HG03520 (cell line): ENCODE data around the gene TNKS2.
"Not testable (repeated sequence)": the region's sequence is repeated elsewhere in the genome, so short reads cannot be mapped to it uniquely, and the experiment has no call there.

ENCODE experiments used
- ATAC-seq: cut with Tn5 transposase; IDR thresholded peaks from one replicate; pipeline ENCODE4 v1.9.1; 2021; ENCODE audit warnings: mild to moderate bottlenecking, moderate library complexity; ENCODE audit not compliant: unreplicated experiment

Gene TNKS2

DNA sequence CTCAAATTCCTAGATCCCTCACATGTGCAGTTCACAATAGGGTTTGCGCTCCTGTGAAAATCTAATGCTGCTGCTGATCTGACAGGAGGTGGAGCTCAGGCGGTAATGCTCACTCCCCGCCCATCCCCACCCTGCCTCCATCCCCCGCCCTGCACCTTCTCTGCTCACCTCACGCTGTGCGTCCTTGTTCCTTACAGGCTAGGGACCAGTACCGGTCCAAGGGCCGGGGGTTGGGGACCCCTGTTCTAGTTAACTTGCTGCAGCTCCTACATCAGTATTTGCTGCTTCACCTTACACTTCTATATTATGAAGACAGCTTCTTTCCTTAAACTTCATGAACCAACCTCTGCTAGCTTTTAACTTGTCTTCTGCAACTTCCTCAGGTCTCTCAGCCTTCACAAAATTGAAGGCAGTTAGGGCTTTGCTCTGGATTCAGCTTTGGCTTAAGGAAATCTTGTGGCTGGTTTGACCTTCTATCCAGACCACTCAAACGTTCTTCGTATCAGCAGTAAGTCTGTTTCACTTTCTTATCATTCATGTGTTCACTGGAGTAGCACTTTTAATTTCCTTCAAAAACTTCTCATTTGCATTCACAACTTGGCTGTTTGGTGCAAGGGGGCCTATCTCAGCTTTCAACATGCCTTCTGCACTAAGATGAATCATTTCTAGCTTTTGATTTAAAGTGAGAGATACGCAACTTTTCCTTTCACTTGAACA is 1.7 kb upstream of the TNKS2 start:
- no peak for ATAC-seq

DNA sequence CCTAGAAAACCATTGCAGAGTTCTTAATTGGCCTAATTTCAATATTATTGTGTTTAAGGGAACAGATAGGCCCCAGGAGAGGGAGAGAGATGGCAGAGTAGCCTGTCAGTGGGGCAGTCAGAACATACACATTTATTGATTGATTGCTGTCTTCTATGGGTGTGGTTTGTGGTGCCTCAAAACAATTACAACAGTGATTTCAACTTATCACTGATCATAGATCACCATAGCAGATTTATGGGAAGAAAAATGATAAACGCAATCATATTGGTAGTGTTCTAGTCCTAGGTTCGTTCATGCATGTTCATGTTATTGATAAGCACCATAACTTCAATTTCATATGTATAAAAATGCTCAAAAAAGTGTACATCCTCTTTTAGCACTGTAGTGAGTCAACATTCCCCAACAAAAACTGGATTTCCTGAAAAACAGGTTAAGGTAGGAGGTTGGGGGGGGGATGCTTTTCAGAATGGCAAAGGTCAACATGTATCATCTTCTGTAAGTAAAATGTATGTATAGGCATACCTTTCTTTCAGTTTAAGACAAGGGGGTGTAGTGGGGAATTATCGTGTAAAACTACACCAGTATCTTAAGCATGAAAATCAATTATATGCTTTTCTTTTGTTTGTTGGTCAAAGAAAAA is 1.1 kb upstream of the TNKS2 start:
- no peak for ATAC-seq

DNA sequence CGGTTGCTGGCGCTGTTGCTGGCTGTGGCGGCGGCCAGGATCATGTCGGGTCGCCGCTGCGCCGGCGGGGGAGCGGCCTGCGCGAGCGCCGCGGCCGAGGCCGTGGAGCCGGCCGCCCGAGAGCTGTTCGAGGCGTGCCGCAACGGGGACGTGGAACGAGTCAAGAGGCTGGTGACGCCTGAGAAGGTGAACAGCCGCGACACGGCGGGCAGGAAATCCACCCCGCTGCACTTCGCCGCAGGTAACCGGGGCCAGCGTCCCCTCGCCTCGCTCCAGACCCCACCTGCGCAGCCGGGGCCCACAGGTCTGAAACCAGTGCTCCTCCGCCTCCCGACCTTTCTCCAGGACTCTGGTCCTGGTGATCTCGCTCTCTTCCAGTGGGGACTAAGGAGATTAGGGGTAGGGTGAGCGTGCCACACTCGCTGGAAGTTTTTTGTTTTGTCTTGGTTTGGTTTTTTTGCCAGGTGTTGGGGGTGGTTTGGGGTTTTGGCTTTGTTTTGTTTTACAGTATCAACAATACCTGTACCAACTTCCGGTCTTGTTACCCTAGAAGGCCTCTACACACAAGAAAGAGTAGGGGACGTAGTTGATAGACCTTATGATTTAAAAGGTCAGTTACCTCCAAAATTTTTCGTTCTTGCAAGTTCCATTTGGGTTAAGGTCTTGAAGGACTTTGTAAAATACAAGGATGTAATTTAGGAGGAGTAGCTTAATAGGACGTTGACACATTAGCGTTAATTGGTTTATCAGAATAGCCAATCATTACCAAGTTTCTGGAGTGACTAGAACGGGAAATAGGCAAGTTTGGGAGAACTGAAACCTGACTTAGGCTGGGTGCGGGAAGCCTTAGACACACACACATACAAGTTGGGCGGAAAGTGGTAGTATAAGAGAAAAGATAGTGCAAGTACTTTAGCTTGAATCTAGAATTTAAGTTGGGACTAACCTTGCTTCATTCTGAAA is 704 bp downstream of the TNKS2 start:
- ATAC-seq, result peak; percentile 37

DNA sequence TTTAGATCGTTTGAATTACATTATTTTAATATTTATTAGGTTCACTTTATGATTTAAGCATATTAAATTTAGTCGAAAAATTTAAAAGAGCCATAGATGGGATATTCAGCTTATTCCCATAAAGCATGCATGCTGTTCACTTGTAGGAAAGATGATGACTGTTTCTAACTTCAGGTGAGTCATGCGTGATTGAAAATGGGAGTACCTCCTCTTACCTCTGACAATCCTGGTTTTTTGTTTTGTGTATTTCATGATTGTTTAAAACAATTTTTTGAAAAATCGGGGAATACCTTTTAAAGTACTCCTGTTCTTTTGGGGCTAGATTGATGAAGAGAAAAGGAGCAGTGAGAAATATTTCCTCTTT is 1.4 kb downstream of the TNKS2 start:
- no peak for ATAC-seq

DNA sequence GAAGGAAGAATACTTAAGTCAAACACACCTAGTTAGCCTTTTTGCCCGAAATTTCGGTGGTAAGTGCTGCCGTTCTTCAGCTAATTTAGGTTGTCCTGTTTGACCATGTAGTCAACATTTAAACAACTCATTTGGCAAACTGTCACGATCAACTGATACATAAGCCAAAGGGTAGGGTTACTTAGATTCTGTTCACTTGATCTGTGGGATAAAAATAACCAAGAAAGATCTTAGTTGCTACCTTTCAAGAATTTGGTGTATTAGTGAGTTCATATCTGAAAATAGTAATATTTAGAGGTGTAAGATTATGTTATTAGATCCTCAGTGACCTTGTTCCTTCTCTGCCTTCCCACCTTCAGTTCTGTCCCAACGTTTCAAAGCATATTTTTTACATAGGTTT is 2.0 kb downstream of the TNKS2 start:
- no peak for ATAC-seq

DNA sequence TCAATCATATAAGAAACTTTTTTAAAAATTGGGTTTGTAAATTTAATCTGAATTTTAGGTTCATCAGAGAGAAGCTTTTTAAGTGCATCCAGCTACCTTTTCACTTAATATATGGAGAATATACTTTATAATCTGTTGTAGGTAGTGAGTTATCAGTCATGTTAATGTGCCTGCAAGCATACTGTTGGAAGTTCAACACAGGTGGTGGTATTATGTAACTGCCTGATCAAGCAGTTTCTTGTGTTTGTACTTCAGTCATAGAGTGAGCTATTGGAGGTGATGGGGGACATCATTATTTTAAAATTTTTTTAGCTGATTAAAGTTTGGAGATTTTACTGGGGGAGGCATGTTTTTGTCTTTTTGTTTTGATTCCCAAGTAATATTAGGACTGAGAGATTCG is 2.5 kb downstream of the TNKS2 start:
- no peak for ATAC-seq

DNA sequence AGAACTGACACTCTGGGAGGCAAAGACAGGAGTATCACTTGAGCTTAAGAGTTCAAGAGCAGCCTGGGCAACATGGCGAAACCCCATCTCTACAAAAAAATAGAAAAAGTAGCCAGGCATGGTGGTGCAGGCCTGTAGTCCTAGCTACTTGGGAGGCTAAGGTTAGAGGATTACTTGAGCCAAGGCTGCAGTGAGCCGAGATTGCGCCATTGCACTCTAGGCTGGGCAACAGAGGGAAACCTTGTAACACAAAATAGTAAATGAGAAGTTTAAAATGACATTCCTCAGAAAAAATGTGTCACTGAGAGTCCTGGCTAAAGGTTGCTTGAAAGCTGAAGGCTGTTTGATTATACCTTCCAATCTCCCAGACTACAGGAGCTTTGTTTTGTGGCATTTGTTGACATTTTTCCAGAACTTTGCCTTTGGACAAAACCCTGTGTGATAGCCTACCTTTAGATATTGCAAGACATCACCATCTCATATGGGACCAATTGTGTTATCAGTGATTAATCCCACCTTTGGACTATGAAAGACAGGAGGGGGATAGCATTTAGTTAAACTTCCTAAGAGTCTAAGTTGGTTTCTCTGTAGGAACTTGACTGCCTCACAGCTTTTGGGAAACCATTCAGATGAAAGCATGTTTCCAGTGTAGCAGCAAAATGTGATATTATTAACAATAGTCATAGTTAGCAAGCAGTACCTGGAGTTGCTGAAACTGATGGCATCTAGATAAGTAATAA is 5.3 kb downstream of the TNKS2 start:
- ATAC-seq, result no peak

DNA sequence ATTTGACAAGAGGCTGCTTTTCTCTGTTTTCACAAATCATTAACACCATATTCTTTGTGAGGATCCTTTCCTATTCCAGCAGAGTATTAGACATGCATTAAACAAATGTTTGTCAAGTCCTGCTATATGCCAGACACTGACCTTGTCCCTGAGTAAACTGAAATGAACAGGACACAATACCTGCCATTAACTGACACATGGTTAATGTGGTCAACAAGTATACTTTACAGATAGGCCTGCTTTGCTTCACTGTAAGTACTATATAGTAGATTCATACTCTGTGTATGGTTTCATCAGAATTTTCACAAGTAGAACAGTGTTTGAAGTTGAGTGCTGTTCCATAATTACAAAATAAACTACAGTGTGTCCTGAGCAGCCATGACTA is 5.9 kb downstream of the TNKS2 start:
- ATAC-seq, result no peak

DNA sequence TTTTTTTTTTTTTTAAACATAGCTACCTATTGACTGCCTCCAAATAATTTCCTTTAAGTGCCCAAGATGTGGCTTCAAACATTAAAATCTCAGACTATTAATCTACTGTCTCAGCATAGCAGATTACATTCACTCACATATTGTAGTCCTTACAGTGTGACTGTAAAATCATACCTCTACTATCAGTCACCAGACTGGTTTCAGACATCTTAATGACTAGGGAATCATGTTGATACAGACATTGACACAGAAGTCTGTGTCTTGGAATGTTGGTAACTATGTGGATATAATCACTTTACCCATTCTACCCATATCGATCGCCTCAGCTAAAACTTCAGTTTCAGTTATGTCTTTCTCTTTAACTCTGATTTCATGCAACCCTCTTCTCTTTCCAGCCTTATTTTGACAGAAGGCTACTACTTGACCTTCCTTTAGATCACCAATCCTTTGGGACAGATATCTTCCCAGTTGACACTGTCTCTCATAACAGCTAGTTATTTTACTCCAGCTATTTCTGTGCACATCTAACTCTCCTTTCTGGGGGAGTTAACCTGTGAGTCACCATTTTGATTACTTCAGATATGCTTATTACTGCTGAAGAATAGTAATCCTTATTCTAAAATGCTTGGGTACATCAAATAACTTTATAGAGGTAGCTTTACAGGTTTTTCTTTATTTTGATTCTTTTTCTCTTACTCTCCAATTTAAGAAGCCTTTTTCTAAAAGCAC is 7.0 kb downstream of the TNKS2 start:
- no peak for ATAC-seq

DNA sequence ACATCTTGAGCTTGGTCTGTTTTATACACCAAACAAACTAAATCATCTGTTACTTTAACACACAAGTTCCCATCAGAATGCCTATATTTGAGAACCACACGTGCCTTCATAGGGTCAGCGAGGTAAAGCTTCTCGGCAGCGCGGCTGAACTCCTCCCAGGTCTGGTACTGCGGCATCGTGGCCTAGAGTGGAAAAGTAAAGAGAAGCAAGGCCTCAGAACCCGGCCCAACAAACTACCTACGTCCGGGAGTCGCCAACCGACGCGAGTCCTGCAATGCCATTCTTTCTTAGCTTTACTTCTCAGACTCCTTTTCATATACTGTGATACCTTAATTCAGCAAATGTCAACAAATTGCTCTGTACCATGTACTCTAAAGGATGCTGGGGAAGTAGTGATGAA is 9.0 kb downstream of the TNKS2 start:
- ATAC-seq, result not testable (repeated sequence)

DNA sequence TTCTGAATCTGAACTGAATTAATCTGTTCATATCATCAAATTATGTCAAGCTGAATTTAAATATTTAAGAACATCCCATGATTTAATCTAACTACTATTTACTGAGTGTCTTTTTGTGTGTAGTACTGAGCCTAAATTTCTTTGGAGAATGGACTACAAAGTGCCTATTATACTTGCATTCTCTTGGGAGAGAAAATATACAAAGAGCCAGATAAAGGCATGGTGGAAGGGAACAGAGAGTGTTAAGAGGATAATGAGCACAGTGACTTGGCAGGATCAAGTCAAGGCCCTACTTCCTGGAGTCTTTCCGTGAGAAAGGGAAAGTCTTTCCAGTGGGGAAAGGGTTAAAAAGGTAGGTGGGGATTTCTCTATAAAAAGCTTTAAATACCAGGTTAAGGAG is 15.0 kb downstream of the TNKS2 start:
- no peak for ATAC-seq

DNA sequence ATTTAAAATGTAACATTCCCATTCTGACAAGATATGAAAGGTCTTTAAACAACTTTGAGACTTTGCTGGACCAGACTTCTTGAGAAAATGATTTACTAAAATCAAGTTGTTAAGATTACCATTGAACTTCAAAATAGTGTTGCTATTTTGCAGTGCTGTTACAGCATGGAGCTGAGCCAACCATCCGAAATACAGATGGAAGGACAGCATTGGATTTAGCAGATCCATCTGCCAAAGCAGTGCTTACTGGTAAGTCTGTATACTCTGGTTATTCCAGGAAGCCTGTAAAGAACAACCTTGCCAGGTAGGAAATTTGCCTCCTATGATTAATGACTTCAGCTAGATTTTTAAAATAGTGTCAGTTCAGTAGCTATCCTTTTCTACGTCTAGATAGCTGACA is 18.8 kb downstream of the TNKS2 start:
- ATAC-seq, result no peak

DNA sequence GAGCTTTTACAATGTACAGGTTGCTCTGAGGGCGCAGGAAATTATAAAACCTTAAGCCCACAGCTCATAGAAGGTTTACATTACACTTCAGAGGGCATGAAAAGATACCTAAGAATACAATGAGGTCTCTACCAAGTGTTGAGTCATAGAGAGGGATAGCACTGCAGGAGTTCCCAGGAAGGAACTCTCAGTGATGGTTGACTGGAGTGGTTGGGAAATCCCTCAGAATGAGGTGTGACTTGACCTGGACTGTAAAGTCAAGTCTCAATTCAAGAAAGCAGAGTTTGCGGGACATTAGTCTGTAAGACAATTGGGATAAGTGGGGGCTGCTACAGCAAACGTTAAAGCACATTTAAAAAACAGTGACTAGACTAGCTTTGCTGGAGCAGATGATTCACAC is 21.9 kb downstream of the TNKS2 start:
- ATAC-seq, result no peak

DNA sequence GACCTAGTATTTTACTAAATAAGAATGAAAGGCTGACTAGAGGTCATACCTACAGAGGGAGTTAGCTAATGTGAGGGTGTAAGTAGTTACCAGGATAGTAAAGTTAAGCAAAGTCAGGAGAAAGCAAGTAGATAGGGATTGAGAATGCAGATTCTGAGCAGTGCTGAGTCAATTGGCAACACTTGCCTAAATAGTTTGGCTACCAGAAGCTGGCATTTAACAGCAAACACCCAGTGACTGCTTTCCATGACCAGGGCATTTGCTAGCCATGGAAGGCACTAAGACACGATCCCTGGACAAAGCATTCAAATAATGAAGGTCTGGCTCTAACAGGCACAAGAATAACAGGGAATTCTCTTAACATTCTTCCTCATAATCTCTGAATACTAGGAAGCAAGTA is 25.9 kb downstream of the TNKS2 start:
- no peak for ATAC-seq

DNA sequence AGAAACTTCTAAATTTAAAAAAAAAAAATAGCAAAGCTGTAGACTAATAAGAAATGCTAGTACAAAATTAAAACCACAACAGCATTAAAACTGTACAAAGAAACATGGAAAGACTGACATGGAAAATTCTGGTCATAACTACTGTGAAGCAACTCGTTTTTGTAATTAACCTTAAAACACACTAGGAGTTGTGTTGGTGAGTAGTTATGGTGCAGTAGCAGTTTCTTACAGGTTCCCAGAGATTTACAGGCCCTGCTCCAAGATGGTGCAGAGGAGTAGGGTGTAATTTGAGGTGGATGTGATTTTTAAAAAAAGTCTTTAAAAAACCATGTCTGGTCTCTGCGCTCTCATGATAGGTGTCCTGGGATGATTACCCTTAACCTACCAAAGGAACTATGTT is 31.0 kb downstream of the TNKS2 start:
- no peak for ATAC-seq

DNA sequence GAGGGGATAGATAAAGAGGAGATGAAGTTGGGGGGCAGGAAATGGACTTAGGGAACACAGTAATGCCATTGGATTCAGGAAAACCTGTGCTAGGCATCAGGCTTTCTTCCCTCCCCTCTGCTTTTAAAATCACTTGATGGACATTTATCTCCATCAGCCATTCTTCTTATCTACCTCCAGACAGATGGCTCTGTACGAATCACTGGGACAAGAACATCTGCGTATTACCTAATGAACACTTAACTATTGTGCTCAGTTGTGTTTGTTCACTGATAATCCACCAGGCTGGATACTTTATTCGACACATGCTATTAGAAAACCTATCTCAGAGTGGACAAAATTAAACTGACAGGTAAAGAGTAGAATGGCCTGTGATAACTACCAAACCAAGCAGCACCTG is 40.0 kb downstream of the TNKS2 start:
- ATAC-seq, result no peak

DNA sequence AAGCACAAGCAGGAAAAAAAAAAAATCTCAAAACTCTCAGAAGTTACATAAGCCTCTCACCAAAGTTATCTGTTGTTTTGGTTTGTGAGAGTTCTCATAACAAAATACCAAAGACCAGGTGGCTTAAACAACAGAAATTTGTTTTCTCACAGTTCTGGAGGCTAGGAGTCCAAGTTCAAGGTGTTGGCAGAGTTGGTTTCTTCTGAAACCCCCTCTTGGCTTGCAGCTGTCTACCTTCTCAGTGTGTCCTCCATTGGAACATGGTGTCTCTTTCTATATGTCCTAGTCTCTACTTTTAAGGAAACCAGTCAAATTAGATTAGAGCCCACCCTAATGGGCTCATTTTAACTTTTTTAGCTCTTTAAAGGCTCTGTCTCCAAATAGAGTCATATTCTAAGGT is 44.9 kb downstream of the TNKS2 start:
- ATAC-seq, result no peak

DNA sequence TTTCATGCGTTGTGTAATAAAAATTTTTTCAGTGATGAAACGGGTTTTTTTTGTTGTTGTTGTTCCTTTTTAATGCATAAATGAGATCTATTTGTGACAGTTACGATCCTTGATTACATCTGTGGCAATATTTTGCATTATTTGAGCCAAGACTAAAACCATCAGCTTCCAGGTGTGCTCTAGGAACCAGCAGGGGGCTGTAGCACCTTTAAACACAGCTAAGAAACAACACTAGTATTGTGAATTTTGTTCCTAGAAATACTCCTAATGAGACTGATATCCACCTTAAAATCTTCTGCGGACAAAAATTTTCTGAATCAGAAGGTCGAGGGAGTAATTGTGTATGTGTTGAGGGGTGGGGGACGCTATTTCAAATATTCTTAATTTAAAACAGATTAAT is 58.4 kb downstream of the TNKS2 start:
- no peak for ATAC-seq

DNA sequence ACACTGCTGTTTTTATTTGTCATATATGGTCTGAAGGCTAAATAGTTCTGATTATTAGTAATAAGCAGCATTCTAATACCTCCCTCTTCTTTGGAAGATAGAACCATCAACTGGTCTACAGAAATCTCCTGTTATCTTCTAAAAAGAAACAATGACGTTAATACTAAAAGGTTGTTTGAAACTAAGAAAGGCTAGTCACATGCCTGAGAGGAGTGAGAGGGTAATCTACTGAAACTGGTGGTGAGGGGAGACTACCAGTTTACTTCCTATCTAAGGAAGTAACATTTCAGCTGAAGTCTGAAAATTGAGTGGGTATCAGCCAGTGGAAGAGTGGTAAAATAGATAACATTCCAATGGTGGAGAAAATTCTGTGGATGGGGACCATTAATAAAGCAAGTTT is 62.7 kb downstream of the TNKS2 start:
- no peak for ATAC-seq

DNA sequence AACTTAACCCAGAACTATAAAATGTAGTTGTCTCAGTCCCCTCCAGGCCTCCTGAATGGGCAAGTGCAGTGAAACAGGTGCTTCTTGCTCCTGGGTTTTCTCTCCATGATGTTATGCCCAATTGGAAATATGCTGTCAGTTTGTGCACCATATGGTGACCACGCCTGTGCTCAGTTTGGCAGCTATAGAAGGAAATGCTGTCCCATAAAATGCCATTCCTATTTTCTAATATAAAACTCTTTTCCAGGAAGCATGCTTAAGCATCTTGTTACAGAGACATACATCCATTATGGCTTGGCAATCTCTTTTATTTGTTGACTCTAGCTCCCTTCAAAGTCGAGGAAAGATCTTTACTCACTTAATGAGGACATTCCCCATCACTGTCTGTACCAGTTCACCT is 65.9 kb downstream of the TNKS2 start:
- no peak for ATAC-seq

DNA sequence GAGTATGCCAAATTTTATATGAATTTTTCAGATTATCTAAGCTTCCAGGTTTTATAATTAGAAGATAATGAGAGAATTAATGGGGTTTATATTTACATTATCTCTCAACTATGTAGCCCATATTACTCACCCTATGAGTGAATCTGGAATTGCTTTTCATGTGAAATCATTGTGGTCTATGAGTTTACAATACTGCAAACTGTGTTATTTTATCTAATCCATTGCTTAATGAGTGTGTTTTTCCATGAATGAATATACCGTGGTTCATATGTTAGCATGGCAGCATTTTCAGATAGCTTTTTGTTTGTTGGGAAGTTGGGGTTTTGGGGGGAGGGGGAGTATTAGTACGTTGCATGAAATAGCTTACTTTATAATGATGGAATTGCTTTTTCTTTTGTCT is 66.5 kb downstream of the TNKS2 start:
- ATAC-seq, result no peak
